NCI-H1694 (cell line): ENCODE results near the gene SEMA3B.
A peak's percentile ranks its signal among the peaks of the same experiment; 100 is the strongest.
"Not testable (repeated sequence)": the region's sequence is repeated elsewhere in the genome, so short reads cannot be mapped to it uniquely, and the experiment has no call there.

ENCODE experiments used
- DNase-seq: peaks from one replicate; lab custom pipeline; 2025; lab: John Stamatoyannopoulos, UW

Gene SEMA3B

GRCh38 chr3:50237754-50238548 lies 31.0 kb upstream of the SEMA3B start:
- DNase-seq = no peak

GRCh38 chr3:50238549-50239026 lies 30.4 kb upstream of the SEMA3B start:
- no peak for DNase-seq

DNA sequence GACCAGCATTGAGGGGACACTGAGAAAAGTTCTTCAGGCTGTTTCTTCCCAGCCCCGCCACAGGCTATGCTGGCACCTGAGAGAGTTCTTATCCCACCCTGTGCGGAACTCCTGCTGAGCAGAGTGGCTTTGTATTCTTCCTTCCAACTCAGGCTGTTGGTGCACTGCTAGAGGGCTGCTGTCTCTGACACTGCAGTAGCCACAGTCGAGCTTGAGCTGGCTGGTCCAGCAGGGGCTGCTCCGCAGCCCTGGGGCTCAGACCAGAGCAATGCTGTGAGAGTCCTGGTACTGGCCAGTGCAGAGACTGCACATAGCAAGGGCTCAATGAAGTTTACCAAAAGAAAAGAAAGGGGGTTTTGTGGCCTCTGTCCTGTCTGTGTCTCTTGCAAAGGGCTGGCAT lies 29.3 kb upstream of the SEMA3B start:
- DNase-seq = no peak

- no peak for DNase-seq
Observed at GRCh38 chr3:50241163-50241562, 27.8 kb upstream of the SEMA3B start.

DNA sequence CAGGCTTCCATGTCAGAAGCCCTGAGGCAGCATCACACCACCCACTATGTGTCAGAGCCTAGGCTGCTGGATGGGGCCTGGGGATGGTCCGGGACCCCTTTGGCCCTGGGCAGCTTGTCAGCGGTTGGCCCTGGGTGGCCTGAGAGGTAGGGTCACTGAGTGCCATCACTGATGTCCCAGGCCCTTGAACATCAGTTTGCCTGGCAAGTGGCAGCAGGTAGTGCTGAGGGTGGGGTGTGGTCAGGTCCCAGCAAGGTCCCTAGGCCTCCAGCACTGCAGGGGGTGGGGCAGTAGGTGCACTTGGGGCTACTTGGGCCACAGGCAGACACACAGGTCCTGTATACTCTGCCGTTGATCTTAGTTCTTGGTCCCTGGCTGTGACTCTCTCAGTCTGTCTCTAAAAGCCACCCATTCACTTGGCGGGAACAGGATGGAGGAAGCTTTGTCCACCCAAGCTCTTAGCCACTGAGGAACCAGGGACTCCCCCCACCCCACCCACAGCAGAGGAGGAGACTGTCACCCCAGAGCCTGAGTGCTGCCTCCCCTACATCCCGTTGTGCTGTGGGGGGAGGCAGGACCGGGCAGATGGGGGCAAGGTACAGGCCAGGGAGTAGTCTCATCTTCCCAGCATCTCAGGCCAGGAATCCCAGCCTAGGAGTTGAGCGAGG lies 27.1 kb upstream of the SEMA3B start:
- no peak for DNase-seq

- no peak for DNase-seq
Observed at GRCh38 chr3:50242381-50242770, 26.6 kb upstream of the SEMA3B start.

- no peak for DNase-seq
Observed at GRCh38 chr3:50242851-50243542, 25.9 kb upstream of the SEMA3B start.

- no peak for DNase-seq
Observed at GRCh38 chr3:50243543-50243895, 25.4 kb upstream of the SEMA3B start.

GRCh38 chr3:50244813-50245212 lies 24.1 kb upstream of the SEMA3B start:
- not testable (repeated sequence) for DNase-seq

GRCh38 chr3:50245251-50245745 lies 23.6 kb upstream of the SEMA3B start:
- no peak for DNase-seq

- DNase-seq = peak; percentile 12
Observed at GRCh38 chr3:50245831-50246516, 23.0 kb upstream of the SEMA3B start.

- no peak for DNase-seq
Observed at GRCh38 chr3:50246517-50246954, 22.4 kb upstream of the SEMA3B start.

GRCh38 chr3:50248387-50248786 lies 20.6 kb upstream of the SEMA3B start:
- no peak for DNase-seq

DNA sequence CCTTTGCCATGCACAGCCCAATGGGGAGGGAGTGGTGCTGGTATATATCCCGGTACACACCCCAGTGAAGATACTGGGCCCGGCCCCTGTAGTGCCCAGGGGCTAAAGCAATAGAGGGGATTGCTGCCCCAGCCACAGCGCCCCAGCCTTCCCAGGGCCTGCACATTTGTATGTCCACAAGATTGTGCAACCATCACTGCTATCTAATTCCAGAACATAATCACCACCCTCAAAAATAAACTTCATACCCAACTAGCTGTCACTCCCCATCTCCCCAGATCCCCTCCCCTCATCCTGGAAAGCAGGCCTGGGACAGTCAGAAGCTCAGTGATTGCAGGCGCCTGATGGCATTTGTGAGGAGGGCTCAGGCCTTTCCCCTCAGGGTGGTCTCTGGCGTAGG lies 19.5 kb upstream of the SEMA3B start:
- no peak for DNase-seq

- no peak for DNase-seq
Observed at GRCh38 chr3:50250514-50250913, 18.4 kb upstream of the SEMA3B start.

DNA sequence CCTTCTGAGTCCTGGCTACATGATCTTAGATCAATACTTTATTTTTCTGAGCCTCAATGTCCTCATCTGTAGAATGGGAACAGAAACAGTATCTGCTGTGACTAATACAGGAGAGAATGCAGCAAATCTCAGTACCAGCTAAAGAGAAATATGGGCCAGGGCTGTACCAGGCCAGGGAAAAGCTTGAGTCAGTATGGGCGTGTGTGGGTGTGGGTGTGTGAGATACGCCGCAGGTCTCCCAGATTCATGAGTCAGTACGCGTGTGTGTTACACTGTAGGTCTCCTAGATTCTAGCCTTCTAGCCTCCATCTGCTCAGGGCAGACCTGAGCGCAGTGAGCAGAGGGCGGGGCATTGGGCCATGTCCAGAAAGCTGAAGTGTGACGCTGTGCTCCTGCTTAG lies 17.7 kb upstream of the SEMA3B start:
- no peak for DNase-seq

- no peak for DNase-seq
Observed at GRCh38 chr3:50254577-50255250, 14.2 kb upstream of the SEMA3B start.

- DNase-seq = no peak
Observed at GRCh38 chr3:50255251-50255615, 13.7 kb upstream of the SEMA3B start.

DNA sequence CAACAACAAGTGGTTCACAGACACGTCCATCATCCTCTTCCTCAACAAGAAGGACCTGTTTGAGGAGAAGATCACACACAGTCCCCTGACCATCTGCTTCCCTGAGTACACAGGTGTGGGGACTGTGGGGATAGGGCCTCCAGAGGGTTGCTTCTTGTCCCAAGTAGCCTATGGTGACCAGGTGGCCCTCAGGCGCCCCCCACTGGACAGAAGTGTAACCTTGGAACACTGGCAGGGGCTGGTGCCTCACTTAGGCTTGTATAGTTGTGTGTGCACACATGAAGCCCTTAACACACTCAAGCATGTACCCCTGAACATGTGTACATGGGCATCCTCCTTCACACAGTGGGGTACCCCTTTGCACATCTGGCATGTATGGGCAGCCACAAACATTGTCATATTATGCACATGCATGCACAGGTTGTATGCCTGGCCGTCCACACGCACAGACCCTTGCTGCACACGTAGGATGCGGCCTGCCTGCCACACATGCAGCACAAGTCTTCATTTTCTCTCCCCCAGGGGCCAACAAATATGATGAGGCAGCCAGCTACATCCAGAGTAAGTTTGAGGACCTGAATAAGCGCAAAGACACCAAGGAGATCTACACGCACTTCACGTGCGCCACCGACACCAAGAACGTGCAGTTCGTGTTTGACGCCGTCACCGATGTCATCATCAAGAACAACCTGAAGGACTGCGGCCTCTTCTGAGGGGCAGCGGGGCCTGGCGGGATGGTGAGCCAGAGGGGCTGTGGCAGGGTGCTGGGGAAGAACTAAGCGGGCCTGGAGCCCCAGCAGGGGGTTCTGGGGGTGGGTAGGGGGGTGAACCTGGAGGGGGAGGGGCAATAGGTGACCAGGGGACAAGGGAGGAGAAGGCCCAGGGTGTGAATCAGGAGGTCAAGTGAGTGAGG lies 11.7 kb upstream of the SEMA3B start:
- DNase-seq = no peak

DNA sequence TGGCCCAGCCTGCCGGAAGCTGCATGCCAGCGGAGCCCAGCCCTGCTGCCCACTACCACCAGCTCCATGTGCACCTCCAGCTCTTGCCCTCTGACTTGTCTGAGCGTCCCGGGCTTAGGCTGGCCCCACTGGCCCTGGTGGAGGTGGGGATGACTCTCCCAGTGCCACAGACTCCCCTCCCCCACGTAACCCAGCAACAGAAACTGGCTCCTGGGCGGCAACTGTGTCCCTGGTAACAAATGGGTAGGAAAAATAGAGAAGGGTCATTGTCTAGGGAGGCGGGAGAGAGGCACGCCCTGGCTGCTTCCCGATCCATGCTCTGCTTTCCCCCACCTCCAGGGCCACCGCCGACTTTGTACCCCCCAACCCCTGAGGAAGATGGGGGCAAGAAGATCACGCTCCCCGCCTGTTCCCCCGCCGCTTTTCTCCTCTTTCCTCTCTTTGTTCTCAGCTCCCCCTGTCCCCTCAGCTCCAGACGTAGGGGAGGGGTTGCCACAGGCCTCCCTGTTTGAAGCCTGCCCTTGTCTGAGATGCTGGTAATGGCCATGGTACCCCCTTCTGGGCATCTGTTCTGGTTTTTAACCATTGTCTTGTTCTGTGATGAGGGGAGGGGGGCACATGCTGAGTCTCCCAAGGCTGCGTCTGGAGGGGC lies 10.8 kb upstream of the SEMA3B start:
- no peak for DNase-seq
